Endothelial cell of umbilical vein (primary cell): ENCODE measurements around the gene NOL4.

ENCODE experiments used
- EZH2 ChIP-seq: IDR thresholded peaks from 2 replicates; pipeline ENCODE4 v1.6.1; 2012; ENCODE audit warnings: borderline replicate concordance, low read depth, mild to moderate bottlenecking, moderate library complexity, low read length, inconsistent platforms; ENCODE audit not compliant: severe bottlenecking
- FOS ChIP-seq: IDR thresholded peaks from 2 replicates; pipeline ENCODE4 v1.6.1; 2011; ENCODE audit warnings: mild to moderate bottlenecking, low read length, moderate library complexity, borderline replicate concordance; ENCODE audit not compliant: insufficient read depth
- MYC ChIP-seq: IDR thresholded peaks from one replicate; pipeline ENCODE4 v1.6.1; 2011; ENCODE audit warnings: mild to moderate bottlenecking, low read depth, low read length
- POLR2A ChIP-seq: IDR thresholded peaks from 2 replicates; pipeline ENCODE4 v1.6.1; 2012; ENCODE audit warnings: low read depth, mild to moderate bottlenecking, control low read depth, low read length
- TF ChIP-seq, protein P1 (sequence below), 2 donors: IDR thresholded peaks; 1 replicate in 1 of 2; 2 replicates in 1 of 2; pipeline ENCODE4 v1.5.1; 2011; ENCODE audit warnings: low read length in 2 of 2, mild to moderate bottlenecking in 2 of 2, moderate library complexity in 2 of 2, control low read depth in 1 of 2, inconsistent platforms in 1 of 2, low read depth in 1 of 2; ENCODE audit not compliant: insufficient read depth in 1 of 2; ENCODE audit errors: extremely low read depth in 1 of 2
- TF ChIP-seq, protein P2 (sequence below): IDR thresholded peaks from 2 replicates; pipeline ENCODE4 v1.6.1; 2011; ENCODE audit not compliant: insufficient read depth, insufficient read length

GRCh38 chr18:34223893-34224422, 755 bp downstream of the NOL4 start:
- no peak for TF ChIP-seq POLR2A
- TF ChIP-seq, protein P1, sequence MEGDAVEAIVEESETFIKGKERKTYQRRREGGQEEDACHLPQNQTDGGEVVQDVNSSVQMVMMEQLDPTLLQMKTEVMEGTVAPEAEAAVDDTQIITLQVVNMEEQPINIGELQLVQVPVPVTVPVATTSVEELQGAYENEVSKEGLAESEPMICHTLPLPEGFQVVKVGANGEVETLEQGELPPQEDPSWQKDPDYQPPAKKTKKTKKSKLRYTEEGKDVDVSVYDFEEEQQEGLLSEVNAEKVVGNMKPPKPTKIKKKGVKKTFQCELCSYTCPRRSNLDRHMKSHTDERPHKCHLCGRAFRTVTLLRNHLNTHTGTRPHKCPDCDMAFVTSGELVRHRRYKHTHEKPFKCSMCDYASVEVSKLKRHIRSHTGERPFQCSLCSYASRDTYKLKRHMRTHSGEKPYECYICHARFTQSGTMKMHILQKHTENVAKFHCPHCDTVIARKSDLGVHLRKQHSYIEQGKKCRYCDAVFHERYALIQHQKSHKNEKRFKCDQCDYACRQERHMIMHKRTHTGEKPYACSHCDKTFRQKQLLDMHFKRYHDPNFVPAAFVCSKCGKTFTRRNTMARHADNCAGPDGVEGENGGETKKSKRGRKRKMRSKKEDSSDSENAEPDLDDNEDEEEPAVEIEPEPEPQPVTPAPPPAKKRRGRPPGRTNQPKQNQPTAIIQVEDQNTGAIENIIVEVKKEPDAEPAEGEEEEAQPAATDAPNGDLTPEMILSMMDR (IDR thresholded peaks at IDR 0.05; ENCODE audit: extremely low read depth in 1 of 2, insufficient read depth in 1 of 2, low read depth in 1 of 2, low read length in 2 of 2) = no peak
- TF ChIP-seq, protein P2, sequence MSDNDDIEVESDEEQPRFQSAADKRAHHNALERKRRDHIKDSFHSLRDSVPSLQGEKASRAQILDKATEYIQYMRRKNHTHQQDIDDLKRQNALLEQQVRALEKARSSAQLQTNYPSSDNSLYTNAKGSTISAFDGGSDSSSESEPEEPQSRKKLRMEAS = no peak
- no peak for TF ChIP-seq FOS
- no peak for TF ChIP-seq MYC
- no peak for TF ChIP-seq EZH2
